ENCODE measurements around the gene KIF18B.
A peak's percentile ranks its signal among the peaks of the same experiment; 100 is the strongest.

The KIF18B gene

DNA sequence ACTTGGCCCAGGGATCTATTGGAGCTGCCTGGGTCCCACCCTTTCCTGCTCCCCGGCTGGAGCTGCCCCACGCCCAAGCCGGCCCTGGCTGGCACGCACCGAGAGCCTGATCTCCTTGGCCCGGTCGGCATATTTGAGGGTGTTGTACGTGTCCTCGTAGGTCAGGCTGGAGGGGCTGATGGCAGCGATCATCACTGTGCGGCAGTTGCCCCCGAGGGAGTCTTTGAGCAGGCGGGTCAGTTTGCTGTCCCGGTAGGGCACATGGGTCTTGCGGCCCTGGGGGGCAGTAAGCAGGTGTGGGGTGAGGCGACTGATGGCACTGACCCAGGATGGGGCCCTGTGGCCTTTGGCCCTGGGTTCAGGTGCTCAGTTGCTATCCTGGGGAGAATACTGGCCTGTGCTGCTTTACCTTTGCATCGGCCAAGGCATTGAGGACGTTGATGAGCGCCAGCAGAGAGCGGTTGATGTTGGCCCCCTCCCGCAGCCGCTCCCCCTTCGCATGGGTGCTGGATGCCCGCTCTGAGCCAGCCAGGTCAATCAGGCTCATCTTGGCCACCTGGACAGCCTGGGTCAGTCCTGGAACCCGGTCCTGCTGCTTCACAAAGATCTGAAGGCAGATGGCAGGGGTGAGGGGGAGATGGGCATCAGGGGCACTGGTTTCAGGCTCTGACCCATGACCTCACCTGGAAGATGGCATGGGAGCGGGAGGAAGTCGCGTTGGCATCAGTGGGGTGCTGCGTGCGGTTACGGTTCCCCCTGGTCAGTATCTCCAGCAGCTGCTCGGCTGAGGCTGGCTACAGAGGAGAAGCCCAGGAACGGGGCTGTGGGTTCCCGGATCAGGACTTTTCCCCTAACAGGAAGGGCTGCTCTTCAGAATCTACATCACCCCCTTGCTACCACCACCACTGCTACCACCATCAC is 13.5 kb downstream of the KIF18B start:
- DNase-seq = no peak

DNA sequence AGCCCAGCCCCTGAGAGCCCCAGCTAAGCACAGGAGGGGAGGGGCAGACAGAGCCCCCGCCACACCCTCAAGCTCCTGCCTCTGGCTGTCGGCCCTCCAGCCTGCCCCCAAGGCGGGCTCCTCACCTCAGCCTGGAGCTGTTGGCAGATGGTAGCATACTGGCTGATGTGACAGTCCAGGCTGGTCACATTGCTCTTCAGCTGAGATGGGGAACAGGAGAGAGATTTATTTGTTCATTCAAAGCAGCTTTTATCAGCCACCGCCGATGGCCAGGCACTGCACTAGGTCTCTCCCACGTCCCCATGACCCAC is 14.8 kb downstream of the KIF18B start:
- no peak for DNase-seq

DNA sequence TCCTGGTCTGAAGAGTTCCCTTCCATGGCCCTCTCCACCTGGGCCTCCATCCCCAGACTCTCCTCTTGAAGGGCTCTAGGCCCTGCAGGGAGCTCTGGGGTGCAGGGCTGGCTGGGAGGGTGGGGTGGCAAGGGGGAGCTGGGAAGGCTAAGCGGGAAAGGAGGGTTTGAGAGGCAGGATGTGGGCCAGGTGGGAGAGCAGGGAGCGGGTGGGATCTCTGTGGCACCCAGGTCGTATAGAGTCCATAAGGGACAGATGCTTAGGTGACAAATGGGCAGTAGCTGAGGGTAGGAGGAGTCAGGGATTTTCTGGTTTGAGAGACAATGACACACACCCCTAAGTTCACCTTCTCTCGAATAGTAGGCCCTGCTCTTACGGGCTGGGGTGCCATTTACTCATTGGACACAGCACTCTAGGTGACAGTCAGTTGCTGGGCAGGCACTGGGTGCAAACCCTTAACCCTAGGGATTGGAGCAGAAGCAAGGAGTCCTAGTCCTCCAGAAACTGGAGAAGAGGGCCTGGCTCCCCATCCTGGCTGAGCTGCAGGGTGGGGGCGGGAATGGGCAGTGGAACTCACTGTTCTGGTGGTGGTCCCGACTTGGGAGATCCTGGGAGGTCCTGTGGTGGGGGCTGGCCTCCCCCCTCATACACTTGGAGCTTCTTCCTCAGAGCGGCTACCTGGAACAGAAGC is 15.3 kb downstream of the KIF18B start:
- DNase-seq = no peak

DNA sequence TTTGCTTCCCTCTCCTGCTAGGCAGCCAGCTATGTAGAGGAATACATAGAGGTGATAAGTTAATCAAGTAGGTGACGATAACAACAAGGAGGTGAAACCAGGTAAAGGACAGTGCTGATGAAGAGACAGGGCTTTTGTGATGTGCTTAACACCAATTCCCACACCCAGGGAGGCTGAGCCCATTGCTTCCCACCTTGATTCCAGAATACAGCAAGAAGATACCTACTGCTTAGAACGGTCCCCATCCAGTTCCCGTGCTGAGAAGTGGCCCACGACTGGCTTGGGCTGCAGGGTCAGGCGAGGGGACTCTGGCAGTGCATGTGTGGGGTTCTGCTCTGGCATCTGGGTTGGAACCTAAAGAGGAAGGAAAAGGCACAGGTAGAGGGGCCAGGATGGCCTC is 16.2 kb downstream of the KIF18B start:
- DNase-seq = no peak

DNA sequence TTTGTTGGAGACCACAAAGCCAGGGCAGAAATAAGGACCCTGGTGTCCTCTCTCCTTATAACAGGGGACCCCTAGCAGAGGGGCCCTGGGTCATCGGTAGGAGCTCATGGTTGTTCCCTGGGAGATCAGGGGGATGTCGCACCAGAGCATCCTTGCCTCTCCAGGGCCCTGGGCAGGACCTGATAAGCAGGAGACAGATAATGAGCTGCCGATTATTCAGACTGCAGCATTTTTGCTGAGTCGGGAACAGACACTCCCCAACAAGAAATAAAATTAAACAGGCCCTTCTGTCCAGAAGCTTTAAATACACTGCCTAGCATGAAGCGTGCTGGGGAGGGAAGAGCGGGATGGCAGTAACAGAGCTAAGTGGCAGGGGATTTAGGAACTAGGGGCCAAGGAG is 16.9 kb downstream of the KIF18B start:
- DNase-seq = no peak

DNA sequence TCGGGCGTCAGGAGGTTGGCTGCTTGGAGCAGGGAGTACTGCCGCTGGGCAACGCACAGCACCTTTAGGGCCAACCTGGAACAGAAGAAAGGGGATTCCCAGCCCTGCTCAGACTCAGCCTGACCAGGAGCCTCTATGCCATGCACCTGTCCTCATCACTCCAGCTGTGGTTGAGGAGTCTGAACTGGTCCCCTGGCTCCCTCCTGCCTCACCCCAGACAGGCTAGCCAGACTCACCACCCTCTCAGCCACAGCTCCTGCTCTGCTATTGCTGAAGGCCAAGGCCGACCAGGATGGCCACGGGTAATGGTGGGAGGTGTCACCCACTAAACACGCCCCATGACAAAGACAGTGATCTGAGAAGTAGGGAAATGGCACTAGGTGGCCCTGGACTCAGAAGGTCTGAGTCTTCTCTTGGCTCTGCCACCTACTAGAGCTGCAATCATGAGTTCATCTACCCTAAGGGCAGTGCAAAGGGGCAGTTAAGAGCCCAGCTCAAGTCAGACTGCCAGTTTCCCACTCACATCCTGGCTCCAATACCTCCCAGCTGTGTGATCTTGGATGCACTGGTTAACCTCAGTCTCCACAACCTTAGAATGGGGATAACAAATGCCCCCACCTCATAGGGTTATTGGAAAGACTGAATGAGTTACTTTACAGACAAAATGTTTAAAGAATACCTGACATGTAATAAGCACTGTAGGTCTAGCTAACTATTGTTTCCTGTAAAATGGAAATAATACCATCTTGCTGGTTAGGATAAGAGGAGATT is 18.4 kb downstream of the KIF18B start:
- DNase-seq = no peak

DNA sequence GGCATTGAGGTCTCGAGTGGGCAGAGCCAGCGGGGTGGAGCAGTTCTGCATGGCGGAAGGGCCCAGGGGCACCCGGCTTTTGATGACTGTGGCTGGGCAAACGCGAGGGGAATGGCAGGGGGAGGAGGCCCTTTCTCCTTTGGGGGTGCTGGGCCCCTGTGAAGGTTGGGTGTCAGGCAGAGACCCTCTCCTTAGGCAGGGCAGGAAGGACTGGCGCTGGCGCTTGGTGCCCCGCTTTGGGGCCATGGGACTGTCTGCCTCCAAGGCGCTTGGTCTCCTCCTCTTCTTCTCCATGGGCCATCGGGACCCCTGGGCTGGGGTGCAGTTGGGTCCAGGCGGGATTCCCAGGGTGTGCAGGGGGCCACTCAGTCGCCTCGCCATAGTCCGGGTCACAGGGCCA is 19.4 kb downstream of the KIF18B start:
- DNase-seq = no peak

DNA sequence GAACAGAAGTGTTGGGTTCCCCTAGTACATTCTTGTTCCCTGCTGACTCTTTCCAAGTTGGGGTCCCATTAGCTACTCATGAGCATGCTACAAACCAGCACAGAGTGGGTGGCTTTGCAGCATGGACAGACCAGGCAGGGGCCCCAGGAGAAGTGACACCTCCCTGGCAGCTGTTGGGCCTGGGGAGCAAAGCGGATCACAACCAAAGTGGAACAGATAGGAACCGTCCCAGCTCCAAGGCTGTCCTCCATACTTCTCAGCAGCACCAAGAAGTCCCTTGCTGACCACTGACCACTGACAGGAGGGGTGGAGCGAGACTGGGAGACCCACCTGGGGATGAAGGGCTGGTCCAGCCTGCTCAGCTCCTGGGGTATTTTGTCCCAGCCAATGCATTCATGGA is 19.9 kb downstream of the KIF18B start:
- no peak for DNase-seq

- DNase-seq = no peak
These were observed 20.6 kb downstream of the KIF18B start for GRCh38 chr17:44926821-44927525.

- no peak for DNase-seq
These were observed 21.6 kb downstream of the KIF18B start for GRCh38 chr17:44925731-44926697.

DNA sequence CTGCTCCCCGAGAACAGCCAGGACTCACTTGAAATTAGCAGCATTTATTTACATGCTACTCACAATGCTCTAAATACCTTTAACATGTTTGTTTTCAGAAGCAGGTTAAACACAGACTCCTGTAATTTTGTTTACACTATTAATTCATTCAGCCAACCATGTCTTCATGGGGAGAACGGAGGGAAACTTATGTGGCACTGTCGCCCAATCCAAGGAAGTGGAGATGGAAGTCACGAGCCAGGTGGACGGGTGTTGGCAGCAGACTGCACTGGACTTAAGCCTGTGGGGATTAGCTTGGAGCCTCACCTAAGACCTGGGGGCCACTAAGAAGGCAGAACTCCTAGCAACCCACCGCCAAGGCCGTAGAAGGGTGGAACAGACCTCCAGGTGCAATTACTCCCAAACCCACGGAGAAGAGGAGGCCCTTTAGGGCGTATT is 23.4 kb downstream of the KIF18B start:
- no peak for DNase-seq

DNA sequence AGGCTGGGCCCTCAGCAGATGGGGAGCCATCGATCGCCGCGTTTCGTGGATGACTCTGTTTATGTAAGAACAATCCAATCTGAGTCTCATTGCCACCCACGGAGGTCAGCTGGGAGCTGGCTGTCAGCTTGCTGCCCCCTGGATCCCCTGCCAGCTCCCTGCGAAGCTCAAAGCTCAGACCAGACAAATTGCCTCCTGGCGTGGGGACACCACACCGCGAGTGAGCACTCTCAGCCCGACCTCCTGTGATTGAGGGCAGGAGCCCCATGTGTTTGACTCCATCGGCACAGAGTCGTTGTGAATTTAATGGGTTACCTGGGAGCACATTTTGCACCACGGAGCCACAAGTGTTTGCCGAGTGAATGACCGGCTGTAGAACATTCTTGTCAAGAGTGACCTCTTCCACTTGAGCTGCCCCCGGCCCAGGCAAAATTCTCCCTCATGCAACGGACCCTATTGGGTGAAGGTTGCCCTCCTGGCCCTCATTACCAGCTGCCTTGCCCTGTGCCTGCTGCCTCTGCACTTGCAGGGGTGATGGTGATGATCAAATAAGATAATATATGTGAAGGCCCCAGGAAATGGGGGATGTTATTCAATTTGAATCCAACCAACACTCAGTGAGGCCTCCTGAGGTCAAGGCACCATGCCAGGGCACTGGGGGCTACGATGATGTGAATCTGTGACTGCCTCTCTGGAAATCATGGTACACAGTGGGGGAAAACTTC is 24.7 kb downstream of the KIF18B start:
- DNase-seq = no peak

DNA sequence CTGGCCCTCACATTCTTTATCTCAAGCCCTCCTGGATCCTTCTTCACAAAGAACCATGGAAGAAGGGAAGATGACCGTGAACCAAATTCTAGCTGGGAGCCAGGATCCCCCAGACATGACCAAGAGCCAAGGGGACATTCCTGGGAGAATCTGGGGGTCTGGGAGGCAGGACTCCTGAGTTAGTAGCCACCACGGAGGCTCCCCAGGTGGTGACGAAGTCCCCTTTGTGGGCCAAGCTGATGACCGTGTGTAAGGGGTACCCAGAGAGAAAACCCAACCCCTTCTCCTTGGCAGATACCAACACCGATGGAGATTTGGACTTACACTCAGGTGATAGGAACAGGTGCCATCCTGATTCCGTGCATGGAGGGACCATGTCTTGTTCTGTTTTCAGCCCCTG is 25.4 kb downstream of the KIF18B start:
- DNase-seq = no peak

DNA sequence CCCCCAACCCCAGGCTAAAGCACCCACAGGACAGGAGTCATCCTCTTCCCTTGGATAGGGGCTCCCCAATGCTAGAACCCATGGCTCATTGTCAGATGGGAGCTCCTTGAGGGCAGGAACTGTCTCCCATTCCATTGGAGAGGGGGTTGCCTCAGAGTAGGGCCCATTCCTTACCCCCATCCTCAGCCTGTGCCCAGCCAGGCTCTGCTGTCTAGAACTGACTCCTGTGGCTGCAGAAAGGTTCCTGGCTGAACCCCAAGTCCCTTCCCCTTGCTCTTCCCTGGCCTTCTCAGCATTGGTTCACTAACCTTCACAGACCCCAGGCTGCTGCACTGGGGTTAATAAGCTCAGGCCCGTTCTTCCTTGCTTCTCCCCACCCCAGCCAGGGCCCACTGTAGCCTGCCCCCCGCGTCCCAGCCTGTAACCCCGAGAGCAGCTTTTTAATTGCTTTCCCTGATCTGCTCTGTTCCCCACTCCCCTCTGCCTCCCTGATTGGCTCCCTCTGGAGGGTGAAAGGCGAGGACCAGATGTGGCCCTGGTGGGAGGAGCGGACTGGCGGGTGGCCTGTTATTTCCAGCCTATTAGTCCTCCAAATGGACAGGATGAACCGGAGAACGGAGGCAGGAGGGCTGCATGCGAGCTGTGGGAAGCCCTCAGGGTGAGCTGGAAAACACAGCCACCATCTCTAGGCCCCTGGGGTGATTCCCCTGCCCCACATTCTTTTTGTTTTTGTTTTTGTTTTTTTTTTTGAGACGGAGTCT is 26.3 kb downstream of the KIF18B start:
- no peak for DNase-seq

DNA sequence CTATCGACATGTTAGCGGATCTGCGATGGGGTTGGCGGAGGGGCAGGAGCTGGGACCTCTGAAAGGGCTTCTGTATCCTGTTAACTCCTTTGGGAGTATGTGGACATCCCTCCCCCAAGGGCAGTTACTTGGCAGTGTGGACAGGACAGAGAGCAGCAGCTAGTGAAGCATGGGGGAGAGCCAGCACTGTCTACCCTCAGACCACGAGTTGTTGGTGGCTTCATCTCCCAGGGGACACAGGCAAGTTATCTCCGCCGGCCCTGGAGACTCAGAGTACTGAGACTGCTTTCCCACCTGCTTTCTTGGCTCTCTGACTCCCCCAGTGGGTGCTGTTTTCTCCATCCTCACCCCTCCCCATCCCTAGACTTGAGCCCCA is 27.0 kb downstream of the KIF18B start:
- no peak for DNase-seq

DNA sequence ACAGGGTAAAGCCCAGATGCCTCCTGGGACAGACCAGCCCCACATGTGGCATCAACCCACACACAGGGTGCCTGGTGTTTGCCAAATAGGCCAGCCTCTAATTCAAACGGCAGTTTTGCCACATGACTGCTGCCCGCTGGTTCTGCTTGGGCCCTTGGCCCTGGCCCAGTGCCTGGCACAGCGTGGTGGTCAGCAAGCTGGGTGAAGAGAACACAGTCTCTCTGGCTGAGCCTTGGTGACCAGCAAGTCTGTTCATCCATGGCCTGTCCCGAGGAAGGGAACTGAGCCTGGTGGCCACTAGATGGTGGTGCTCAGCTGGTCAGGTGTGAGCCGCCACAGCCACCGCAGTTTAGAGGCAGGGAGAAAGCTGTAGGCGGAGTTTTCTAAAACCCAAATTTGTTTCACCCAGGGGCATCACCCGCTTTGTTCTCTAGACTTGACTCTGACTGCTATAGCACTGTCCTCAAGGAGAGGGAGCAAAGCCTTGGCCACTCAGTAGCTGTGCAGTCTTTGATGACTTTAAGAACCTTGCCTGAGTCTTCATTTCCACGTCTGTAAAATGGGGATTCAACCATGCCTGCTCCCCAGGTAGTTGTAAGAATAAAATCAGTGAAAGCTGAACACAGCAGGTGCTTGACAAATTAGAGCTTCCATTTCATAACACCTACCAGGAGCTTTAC is 27.5 kb downstream of the KIF18B start:
- DNase-seq = peak; percentile 81 to 84 (median 83)

DNA sequence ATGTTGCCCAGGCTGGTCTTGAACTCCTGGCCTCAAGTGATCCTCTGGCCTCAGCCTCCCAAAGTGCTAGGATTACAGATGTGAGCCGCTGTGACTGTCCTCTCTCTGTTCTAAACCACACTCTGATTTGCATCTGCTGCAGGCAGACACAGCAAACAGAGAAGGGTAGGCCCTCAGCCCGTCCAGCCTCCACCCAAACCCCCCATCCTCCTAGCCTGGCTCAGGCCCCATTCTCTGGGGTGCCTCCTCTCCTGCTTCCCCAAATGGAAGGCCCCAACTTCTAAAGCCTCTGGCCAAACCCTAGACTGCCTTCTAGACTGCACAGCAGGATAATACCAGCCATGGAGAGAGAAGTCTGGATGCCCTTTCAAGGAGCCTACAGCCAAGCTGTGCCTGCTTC is 28.2 kb downstream of the KIF18B start:
- no peak for DNase-seq

DNA sequence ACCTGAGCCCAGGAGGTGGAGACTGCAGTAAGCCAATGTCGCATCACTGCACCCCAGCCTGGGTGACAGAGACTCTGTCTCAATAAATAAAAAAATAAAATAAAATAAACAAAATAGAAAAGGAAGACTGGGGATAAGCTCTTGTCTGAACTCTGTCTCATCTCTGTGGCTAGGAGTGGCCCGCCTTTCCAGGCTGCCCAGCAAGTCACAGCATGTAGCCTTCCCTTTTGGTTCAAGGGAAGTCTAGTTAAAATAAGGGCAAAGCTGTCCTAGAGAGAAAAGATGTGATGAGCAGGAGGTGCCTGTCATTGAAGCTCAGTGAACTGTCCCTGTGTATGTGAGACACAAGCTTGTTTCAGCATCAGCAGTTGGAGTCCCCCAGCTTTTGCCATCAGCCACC is 29.6 kb downstream of the KIF18B start:
- DNase-seq = no peak

GRCh38 chr17:44917456-44917855 is 30.1 kb downstream of the KIF18B start:
- DNase-seq = no peak

DNA sequence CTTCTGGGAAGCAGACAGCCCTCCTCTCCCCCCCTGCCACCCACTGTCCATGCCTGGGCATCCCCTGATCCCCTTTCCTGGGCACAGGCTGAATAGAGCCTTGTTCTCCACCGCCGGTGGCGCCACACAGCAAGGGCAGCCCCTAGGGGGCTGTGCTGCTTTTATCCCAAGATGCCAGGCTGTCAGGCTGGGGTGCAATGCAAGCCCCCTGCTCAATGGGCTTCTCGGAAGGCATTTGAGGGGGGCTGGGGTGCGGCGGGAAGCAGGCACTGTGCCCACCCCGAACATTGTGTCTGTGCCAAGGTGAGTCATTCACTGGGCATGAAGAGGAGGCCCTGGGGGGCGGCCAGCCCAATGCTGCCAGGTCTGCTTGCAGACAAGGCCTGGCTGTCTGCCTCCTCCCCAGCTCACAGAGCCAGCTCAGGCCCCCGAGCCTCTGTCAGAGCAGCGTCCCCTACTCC is 30.8 kb downstream of the KIF18B start:
- DNase-seq = no peak
